GM23338 (cell line): ENCODE results near the gene SMOC1. TPM values are rescaled to one million over a fixed set of nuclear protein-coding genes. Genes with fewer than 3 reads are reported as not detected.

Experiments used
- ATAC-seq: fragments of 200-7000 bp; cut with Tn5 transposase; 3 replicates; pipeline ENCODE4 v1.9.1; 2020
- DNase-seq: peaks from one replicate; pipeline ENCODE4 v3.0.0-alpha.2; 2015; ENCODE audit warnings: low spot score
- H2AFZ ChIP-seq: fragments of 200-600 bp; sonication (generic); 2 replicates; pipeline ENCODE4 v1.8.0; 2016; ENCODE audit warnings: antibody characterized with exemption, mild to moderate bottlenecking, moderate library complexity
- H3F3A ChIP-seq: fragments of 200-600 bp; sonication (generic); replicated peaks from 2 replicates; pipeline ENCODE4 v1.8.0; 2017; ENCODE audit warnings: antibody characterized with exemption, mixed run types, low read depth
- H3K27ac ChIP-seq: fragments of 200-600 bp; sonication (generic); 2 replicates; pipeline ENCODE4 v1.6.1; 2016; ENCODE audit warnings: low read depth
- H3K27me3 ChIP-seq: fragments of 200-600 bp; sonication (generic); 2 replicates; pipeline ENCODE4 v1.8.0; 2016; ENCODE audit warnings: mild to moderate bottlenecking, mixed run types, moderate library complexity; ENCODE audit not compliant: insufficient read depth
- H3K36me3 ChIP-seq: fragments of 200-600 bp; sonication (generic); 2 replicates; pipeline ENCODE4 v1.8.0; 2016; ENCODE audit warnings: mild to moderate bottlenecking; ENCODE audit not compliant: insufficient read depth
- H3K4me1 ChIP-seq: fragments of 200-600 bp; sonication (generic); 2 replicates; pipeline ENCODE4 v1.8.0; 2016; ENCODE audit warnings: mild to moderate bottlenecking, moderate library complexity; ENCODE audit not compliant: insufficient read depth
- H3K4me2 ChIP-seq: fragments of 200-600 bp; sonication (generic); 2 replicates; pipeline ENCODE4 v1.7.1; 2017; ENCODE audit warnings: mixed run types
- H3K4me3 ChIP-seq: fragments of 200-600 bp; sonication (generic); 2 replicates; pipeline ENCODE4 v1.6.1; 2016; ENCODE audit warnings: mixed run types
- H3K79me2 ChIP-seq: fragments of 200-600 bp; sonication (generic); replicated peaks from 2 replicates; pipeline ENCODE4 v1.8.0; 2017; ENCODE audit warnings: mild to moderate bottlenecking; ENCODE audit not compliant: insufficient read depth
- H3K9me2 ChIP-seq: fragments of 200-600 bp; sonication (generic); 2 replicates; pipeline ENCODE4 v1.8.0; 2017; ENCODE audit not compliant: insufficient read depth
- H4K20me1 ChIP-seq: fragments of 200-600 bp; sonication (generic); replicated peaks from 2 replicates; pipeline ENCODE4 v1.8.0; 2017; ENCODE audit warnings: mild to moderate bottlenecking; ENCODE audit not compliant: insufficient read depth
- H3K27ac Mint-ChIP-seq: 2 replicates; pipeline ENCODE4 v1.8.0; 2020; ENCODE audit warnings: inconsistent platforms, mild to moderate bottlenecking, moderate library complexity, mixed read lengths
- H3K27me3 Mint-ChIP-seq: 3 replicates; pipeline ENCODE4 v1.8.0; 2022; ENCODE audit warnings: low read depth, mild to moderate bottlenecking, moderate library complexity, mixed read lengths, inconsistent platforms; ENCODE audit not compliant: insufficient read depth, poor library complexity
- H3K36me3 Mint-ChIP-seq: 3 replicates; pipeline ENCODE4 v1.8.0; 2021; ENCODE audit warnings: low read depth, mild to moderate bottlenecking, inconsistent platforms, moderate library complexity, mixed read lengths
- H3K4me1 Mint-ChIP-seq: 3 replicates; pipeline ENCODE4 v1.8.0; 2020; ENCODE audit warnings: mild to moderate bottlenecking, inconsistent platforms, mixed read lengths
- H3K4me3 Mint-ChIP-seq: 3 replicates; pipeline ENCODE4 v1.8.0; 2021; ENCODE audit warnings: moderate library complexity, mild to moderate bottlenecking, inconsistent platforms, mixed read lengths
- H3K9me3 Mint-ChIP-seq: 3 replicates; pipeline ENCODE4 v1.8.0; 2020; ENCODE audit warnings: moderate library complexity, mild to moderate bottlenecking, inconsistent platforms, mixed read lengths
- CREB1 ChIP-seq: fragments of 250-450 bp; sonication (Bioruptor Pico); IDR thresholded peaks from 2 replicates; pipeline ENCODE4 v1.5.0; 2020; ENCODE audit warnings: low read depth, mild to moderate bottlenecking, moderate library complexity
- EZH2 ChIP-seq: fragments of 200-600 bp; sonication (generic); IDR thresholded peaks from one replicate; pipeline ENCODE4 v1.8.0; 2017; ENCODE audit warnings: antibody characterized with exemption, mild to moderate bottlenecking, low read depth; ENCODE audit not compliant: unreplicated experiment
- EZH2phosphoT487 ChIP-seq: fragments of 200-600 bp; sonication (generic); IDR thresholded peaks from one replicate; pipeline ENCODE4 v1.8.1; 2018; ENCODE audit warnings: antibody characterized with exemption; ENCODE audit not compliant: unreplicated experiment
- JUNB ChIP-seq: IDR thresholded peaks from one replicate; pipeline ENCODE4 v1.6.1; 2016; ENCODE audit warnings: antibody characterized with exemption; ENCODE audit not compliant: unreplicated experiment
- NANOG ChIP-seq: IDR thresholded peaks from 2 replicates; pipeline ENCODE4 v1.6.1; 2016; ENCODE audit warnings: antibody characterized with exemption, borderline replicate concordance
- POLR2AphosphoS5 ChIP-seq: IDR thresholded peaks from 2 replicates; pipeline ENCODE4 v1.6.1; 2016; ENCODE audit warnings: antibody characterized with exemption, low read depth
- STAT1 ChIP-seq: IDR thresholded peaks from one replicate; pipeline ENCODE4 v1.6.1; 2016; ENCODE audit warnings: antibody characterized with exemption; ENCODE audit not compliant: unreplicated experiment
- ZNF114 ChIP-seq: fragments of 250-450 bp; sonication (Bioruptor Pico); IDR thresholded peaks from 2 replicates; pipeline ENCODE4 v1.5.0; 2020; ENCODE audit warnings: mild to moderate bottlenecking, moderate library complexity
- ZNF331 ChIP-seq: fragments of 250-450 bp; sonication (Bioruptor Pico); IDR thresholded peaks from 2 replicates; pipeline ENCODE4 v1.5.0; 2020; ENCODE audit warnings: low read depth, mild to moderate bottlenecking, moderate library complexity
- polyA plus RNA-seq: library from polyadenylated mRNA; unstranded; fragments of >200 nt; fragmentation: Nextera tagmentation; extraction: Ambion mirVana; gene quantifications from 2 replicates; pipeline ENCODE4 v1.2.1, GENCODE V29; 2016
- total RNA-seq: library from RNA; depleted of rRNA; stranded (reverse); fragments of >200 nt; shearing (Covaris generic); gene quantifications from 2 replicates; pipeline ENCODE4 v1.2.3, GENCODE V29; 2014
- TF ChIP-seq, protein P1 (sequence below): fragments of 250-450 bp; sonication (Bioruptor Pico); IDR thresholded peaks from 2 replicates; pipeline ENCODE4 v1.5.0; 2020; ENCODE audit warnings: mild to moderate bottlenecking, moderate library complexity
- TF ChIP-seq, protein P2 (sequence below): IDR thresholded peaks from 2 replicates; pipeline ENCODE4 v1.6.1; 2016; ENCODE audit warnings: antibody characterized with exemption
- TF ChIP-seq, protein P3 (sequence below), 2 experiments: fragments of 200-600 bp in 1 of 2; sonication (generic) in 1 of 2; conservative IDR thresholded peaks; 2 replicates each; pipeline versions ENCODE4 v1.5.1 to v1.6.1; 2016 to 2017; ENCODE audit warnings: antibody characterized with exemption in 2 of 2, low read depth in 2 of 2, mild to moderate bottlenecking in 2 of 2, moderate library complexity in 1 of 2
- TF ChIP-seq, protein P4 (sequence below): IDR thresholded peaks from one replicate; pipeline ENCODE4 v1.6.1; 2018; ENCODE audit warnings: antibody characterized with exemption; ENCODE audit not compliant: unreplicated experiment

SMOC1 gene
- total and polyA plus RNA-seq, 2 experiments from 2014 or later: 0.79 to 1.6 TPM

DNA sequence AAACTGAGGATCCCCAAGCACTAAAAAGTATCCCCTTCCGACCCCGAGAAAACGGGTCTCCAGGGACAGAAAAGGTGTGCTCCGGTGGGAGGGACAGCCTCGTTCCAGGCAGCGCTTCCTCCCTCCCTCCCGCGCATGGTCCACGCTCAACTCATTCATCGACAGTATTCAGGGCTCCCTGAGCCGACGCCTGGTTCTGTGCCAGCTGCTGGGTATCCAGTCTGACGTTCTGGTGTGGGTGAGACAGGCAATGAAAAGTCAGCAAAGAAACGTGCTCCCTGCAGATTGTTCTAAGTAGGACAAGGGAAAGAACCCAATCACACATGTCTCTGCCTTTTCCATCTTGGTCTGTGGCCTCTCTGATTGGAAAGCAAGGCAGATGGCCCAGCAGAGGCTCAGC lies 19.6 kb upstream of the SMOC1 start:
- H3F3A ChIP-seq: no peaks in the 10 kb centered on the region
- TF ChIP-seq, protein P1, sequence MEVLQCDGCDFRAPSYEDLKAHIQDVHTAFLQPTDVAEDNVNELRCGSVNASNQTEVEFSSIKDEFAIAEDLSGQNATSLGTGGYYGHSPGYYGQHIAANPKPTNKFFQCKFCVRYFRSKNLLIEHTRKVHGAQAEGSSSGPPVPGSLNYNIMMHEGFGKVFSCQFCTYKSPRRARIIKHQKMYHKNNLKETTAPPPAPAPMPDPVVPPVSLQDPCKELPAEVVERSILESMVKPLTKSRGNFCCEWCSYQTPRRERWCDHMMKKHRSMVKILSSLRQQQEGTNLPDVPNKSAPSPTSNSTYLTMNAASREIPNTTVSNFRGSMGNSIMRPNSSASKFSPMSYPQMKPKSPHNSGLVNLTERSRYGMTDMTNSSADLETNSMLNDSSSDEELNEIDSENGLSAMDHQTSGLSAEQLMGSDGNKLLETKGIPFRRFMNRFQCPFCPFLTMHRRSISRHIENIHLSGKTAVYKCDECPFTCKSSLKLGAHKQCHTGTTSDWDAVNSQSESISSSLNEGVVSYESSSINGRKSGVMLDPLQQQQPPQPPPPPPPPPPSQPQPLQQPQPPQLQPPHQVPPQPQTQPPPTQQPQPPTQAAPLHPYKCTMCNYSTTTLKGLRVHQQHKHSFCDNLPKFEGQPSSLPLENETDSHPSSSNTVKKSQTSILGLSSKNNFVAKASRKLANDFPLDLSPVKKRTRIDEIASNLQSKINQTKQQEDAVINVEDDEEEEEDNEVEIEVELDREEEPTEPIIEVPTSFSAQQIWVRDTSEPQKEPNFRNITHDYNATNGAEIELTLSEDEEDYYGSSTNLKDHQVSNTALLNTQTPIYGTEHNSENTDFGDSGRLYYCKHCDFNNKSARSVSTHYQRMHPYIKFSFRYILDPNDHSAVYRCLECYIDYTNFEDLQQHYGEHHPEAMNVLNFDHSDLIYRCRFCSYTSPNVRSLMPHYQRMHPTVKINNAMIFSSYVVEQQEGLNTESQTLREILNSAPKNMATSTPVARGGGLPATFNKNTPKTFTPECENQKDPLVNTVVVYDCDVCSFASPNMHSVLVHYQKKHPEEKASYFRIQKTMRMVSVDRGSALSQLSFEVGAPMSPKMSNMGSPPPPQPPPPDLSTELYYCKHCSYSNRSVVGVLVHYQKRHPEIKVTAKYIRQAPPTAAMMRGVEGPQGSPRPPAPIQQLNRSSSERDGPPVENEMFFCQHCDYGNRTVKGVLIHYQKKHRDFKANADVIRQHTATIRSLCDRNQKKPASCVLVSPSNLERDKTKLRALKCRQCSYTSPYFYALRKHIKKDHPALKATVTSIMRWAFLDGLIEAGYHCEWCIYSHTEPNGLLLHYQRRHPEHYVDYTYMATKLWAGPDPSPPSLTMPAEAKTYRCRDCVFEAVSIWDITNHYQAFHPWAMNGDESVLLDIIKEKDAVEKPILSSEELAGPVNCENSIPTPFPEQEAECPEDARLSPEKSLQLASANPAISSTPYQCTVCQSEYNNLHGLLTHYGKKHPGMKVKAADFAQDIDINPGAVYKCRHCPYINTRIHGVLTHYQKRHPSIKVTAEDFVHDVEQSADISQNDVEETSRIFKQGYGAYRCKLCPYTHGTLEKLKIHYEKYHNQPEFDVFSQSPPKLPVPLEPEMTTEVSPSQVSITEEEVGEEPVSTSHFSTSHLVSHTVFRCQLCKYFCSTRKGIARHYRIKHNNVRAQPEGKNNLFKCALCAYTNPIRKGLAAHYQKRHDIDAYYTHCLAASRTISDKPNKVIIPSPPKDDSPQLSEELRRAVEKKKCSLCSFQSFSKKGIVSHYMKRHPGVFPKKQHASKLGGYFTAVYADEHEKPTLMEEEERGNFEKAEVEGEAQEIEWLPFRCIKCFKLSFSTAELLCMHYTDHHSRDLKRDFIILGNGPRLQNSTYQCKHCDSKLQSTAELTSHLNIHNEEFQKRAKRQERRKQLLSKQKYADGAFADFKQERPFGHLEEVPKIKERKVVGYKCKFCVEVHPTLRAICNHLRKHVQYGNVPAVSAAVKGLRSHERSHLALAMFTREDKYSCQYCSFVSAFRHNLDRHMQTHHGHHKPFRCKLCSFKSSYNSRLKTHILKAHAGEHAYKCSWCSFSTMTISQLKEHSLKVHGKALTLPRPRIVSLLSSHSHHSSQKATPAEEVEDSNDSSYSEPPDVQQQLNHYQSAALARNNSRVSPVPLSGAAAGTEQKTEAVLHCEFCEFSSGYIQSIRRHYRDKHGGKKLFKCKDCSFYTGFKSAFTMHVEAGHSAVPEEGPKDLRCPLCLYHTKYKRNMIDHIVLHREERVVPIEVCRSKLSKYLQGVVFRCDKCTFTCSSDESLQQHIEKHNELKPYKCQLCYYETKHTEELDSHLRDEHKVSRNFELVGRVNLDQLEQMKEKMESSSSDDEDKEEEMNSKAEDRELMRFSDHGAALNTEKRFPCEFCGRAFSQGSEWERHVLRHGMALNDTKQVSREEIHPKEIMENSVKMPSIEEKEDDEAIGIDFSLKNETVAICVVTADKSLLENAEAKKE: no peak
- TF ChIP-seq EZH2: no peak
- TF ChIP-seq, protein P2, sequence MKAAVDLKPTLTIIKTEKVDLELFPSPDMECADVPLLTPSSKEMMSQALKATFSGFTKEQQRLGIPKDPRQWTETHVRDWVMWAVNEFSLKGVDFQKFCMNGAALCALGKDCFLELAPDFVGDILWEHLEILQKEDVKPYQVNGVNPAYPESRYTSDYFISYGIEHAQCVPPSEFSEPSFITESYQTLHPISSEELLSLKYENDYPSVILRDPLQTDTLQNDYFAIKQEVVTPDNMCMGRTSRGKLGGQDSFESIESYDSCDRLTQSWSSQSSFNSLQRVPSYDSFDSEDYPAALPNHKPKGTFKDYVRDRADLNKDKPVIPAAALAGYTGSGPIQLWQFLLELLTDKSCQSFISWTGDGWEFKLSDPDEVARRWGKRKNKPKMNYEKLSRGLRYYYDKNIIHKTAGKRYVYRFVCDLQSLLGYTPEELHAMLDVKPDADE: no peak
- TF ChIP-seq ZNF331 (CRISPR knock-in tag): no peak
- TF ChIP-seq STAT1: no peak
- TF ChIP-seq EZH2phosphoT487: no peak
- no peak for TF ChIP-seq POLR2AphosphoS5
- no peak for TF ChIP-seq NANOG
- TF ChIP-seq, protein P3, sequence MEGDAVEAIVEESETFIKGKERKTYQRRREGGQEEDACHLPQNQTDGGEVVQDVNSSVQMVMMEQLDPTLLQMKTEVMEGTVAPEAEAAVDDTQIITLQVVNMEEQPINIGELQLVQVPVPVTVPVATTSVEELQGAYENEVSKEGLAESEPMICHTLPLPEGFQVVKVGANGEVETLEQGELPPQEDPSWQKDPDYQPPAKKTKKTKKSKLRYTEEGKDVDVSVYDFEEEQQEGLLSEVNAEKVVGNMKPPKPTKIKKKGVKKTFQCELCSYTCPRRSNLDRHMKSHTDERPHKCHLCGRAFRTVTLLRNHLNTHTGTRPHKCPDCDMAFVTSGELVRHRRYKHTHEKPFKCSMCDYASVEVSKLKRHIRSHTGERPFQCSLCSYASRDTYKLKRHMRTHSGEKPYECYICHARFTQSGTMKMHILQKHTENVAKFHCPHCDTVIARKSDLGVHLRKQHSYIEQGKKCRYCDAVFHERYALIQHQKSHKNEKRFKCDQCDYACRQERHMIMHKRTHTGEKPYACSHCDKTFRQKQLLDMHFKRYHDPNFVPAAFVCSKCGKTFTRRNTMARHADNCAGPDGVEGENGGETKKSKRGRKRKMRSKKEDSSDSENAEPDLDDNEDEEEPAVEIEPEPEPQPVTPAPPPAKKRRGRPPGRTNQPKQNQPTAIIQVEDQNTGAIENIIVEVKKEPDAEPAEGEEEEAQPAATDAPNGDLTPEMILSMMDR (conservative IDR thresholded peaks at IDR 0.05; ENCODE audit: low read depth in 2 of 2): no peak
- no peak for TF ChIP-seq JUNB
- TF ChIP-seq ZNF114 (CRISPR knock-in tag): no peak
- TF ChIP-seq, protein P4, sequence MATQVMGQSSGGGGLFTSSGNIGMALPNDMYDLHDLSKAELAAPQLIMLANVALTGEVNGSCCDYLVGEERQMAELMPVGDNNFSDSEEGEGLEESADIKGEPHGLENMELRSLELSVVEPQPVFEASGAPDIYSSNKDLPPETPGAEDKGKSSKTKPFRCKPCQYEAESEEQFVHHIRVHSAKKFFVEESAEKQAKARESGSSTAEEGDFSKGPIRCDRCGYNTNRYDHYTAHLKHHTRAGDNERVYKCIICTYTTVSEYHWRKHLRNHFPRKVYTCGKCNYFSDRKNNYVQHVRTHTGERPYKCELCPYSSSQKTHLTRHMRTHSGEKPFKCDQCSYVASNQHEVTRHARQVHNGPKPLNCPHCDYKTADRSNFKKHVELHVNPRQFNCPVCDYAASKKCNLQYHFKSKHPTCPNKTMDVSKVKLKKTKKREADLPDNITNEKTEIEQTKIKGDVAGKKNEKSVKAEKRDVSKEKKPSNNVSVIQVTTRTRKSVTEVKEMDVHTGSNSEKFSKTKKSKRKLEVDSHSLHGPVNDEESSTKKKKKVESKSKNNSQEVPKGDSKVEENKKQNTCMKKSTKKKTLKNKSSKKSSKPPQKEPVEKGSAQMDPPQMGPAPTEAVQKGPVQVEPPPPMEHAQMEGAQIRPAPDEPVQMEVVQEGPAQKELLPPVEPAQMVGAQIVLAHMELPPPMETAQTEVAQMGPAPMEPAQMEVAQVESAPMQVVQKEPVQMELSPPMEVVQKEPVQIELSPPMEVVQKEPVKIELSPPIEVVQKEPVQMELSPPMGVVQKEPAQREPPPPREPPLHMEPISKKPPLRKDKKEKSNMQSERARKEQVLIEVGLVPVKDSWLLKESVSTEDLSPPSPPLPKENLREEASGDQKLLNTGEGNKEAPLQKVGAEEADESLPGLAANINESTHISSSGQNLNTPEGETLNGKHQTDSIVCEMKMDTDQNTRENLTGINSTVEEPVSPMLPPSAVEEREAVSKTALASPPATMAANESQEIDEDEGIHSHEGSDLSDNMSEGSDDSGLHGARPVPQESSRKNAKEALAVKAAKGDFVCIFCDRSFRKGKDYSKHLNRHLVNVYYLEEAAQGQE: no peak
- TF ChIP-seq CREB1 (CRISPR knock-in tag): no peak
- no peaks in the 10 kb centered on the region for H3K79me2 ChIP-seq
- peak overlapping the region; percentile 92 for H2AFZ ChIP-seq
- peak; percentile 26; the same call in 2 of the 3 replicates for ATAC-seq
- no peak overlapping the region for H3K4me3 Mint-ChIP-seq
- no peak for DNase-seq
- H4K20me1 ChIP-seq: no peaks in the 10 kb centered on the region
- H3K4me2 ChIP-seq: no peak overlapping the region
- no peak overlapping the region for H3K4me3 ChIP-seq
- no peaks in the 10 kb centered on the region; the same call in 1 of the 2 replicates for H3K9me2 ChIP-seq
- H3K36me3 ChIP-seq: no peaks in the 10 kb centered on the region
- H3K27me3 Mint-ChIP-seq: peaks cover 5% of the 10 kb centered on the region
- H3K27ac ChIP-seq: no peak overlapping the region
- peaks cover 4% of the 10 kb centered on the region; the same call in 2 of the 3 replicates for H3K36me3 Mint-ChIP-seq
- peaks cover 9% of the 10 kb centered on the region for H3K9me3 Mint-ChIP-seq
- H3K4me1 ChIP-seq: peaks cover 18% of the 10 kb centered on the region
- H3K27me3 ChIP-seq: no peaks in the 10 kb centered on the region
- H3K27ac Mint-ChIP-seq: no peak overlapping the region
- peaks cover 26% of the 10 kb centered on the region for H3K4me1 Mint-ChIP-seq
